Psoas muscle (tissue), 8 donors: ENCODE measurements around the gene DVL1. TPM values are rescaled to one million over a fixed set of nuclear protein-coding genes. Genes with fewer than 3 reads are reported as not detected.

ENCODE experiments used
- ATAC-seq, 4 donors: fragments of 200-7000 bp; cut with Tn5 transposase; one replicate each; pipeline ENCODE4 v1.9.1; 2020; ENCODE audit warnings: moderate library complexity in 3 of 4, mild to moderate bottlenecking in 2 of 4
- DNase-seq, 2 donors: peaks; one replicate each; pipeline ENCODE4 v3.0.0-alpha.2; 2020
- H3K27ac ChIP-seq: fragments of 200-600 bp; one replicate; pipeline ENCODE4 v1.8.0; 2022
- H3K27me3 ChIP-seq, 3 donors: fragments of 200-600 bp in 1 of 3; one replicate each; pipeline versions ENCODE4 v1.6.1 to v1.8.0; 2013 to 2022; ENCODE audit warnings: low read length in 2 of 3, mild to moderate bottlenecking in 2 of 3, moderate library complexity in 1 of 3; ENCODE audit not compliant: insufficient read depth in 3 of 3
- H3K36me3 ChIP-seq, 2 donors: fragments of 200-600 bp in 1 of 2; one replicate each; pipeline versions ENCODE4 v1.6.1 to v1.8.0; 2013 to 2022; ENCODE audit warnings: low read depth in 1 of 2, mild to moderate bottlenecking in 1 of 2, moderate library complexity in 1 of 2; ENCODE audit not compliant: insufficient read depth in 1 of 2
- H3K4me1 ChIP-seq: fragments of 200-600 bp; one replicate; pipeline ENCODE4 v1.8.0; 2022
- H3K4me3 ChIP-seq: fragments of 200-600 bp; one replicate; pipeline ENCODE4 v1.8.0; 2022; ENCODE audit warnings: mild to moderate bottlenecking
- H3K9me3 ChIP-seq: fragments of 200-600 bp; one replicate; pipeline ENCODE4 v1.8.0; 2022
- CTCF ChIP-seq: fragments of 200-600 bp; IDR thresholded peaks from one replicate; pipeline ENCODE4 v1.8.0; 2022; ENCODE audit warnings: antibody characterized with exemption
- WGBS, 3 donors: extraction: QIAGEN DNeasy Blood & Tissue Kit; methylation state at CpG; one replicate each; pipeline versions ENCODE4 v1.1.6 to v1.1.7; 2013; 5-methylcytosine and 5-hydroxymethylcytosine counted together
- intact Hi-C, 2 donors: fragments of 100-400 bp; cut with DNase I; formaldehyde crosslinking; loops; one replicate each; pipeline versions ENCODE4 v1.11.0 to v1.14.2; 2022
- polyA plus RNA-seq, 3 donors: library from polyadenylated mRNA; stranded (reverse); fragments of 200-250 nt; gene quantifications; one replicate each; pipeline ENCODE4 v1.2.3, GENCODE V29; 2013
- total RNA-seq, 4 donors: library from RNA; stranded (reverse); fragmentation: NEBNext Ultra II Directional in 2 of 4; extraction: Animal tissue kit (Norgen Biotek cat#: 25700) in 2 of 4; gene quantifications; one replicate each; pipeline versions ENCODE4 v1.2.1 to v1.2.4, GENCODE V29; 2021 to 2023
- donor health status: healthy with polysubstance abuse.
- donor health status: DM: no; HTN: no; CAD: no; lungs with moderate emphysema.
- donor health status: Bipolar disorder and iron deficiency.
- donor health status: healthy.
- donor health status: DM: yes; HTN: yes; CAD: no.
- donor health status: DM: no; HTN: no; CAD: no.
- donor health status: DM: no; HTN: no; CAD: no.
- donor health status: DM: yes; HTN: yes; CAD: no.

DVL1 gene
- total and polyA plus RNA-seq, 7 donors = 162 to 215 (median 208) TPM

DNA sequence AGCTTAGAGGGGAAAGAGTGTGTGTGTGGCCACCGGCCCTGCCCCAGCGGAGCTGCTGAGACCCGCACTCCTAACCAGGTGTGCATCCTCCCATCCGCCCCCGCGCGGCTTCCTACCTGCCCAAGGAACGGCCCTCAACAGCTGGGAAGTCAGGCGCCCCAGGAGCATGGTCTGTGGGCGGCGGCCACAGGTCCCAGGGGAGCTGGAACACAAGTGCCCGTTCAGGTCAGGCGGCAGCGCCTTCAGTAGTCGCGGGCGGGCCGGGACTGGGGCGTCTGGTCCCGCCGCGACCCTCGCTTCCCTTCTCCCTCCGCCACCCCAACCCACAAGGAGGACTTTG lies 25.3 kb upstream of the DVL1 start:
- no peaks in the 10 kb centered on the region for H3K27me3 ChIP-seq
- peaks cover 0 to 12% of the 10 kb centered on the region in 2 donors for H3K36me3 ChIP-seq
- TF ChIP-seq CTCF = no peak
- 0 to 1% (median 1%) methylated on average over 12 to 24 of the region's 24 CpGs for WGBS, 3 donors
- DNase-seq = peak; percentile 50 to 69
- H3K4me1 ChIP-seq = peaks cover 32% of the 10 kb centered on the region
- H3K9me3 ChIP-seq = no peaks in the 10 kb centered on the region
- intact Hi-C loops = loop anchor here in 1 of 2 donors (2.0 kb wide), 1 partner anchor 24 kb away; the partner anchor contains the start of gene CCNL2
- H3K27ac ChIP-seq = peak overlapping the region; percentile 90
- peak overlapping the region; percentile 87 for H3K4me3 ChIP-seq
- ATAC-seq = peak; percentile 0 to 11 (median 6)

DNA sequence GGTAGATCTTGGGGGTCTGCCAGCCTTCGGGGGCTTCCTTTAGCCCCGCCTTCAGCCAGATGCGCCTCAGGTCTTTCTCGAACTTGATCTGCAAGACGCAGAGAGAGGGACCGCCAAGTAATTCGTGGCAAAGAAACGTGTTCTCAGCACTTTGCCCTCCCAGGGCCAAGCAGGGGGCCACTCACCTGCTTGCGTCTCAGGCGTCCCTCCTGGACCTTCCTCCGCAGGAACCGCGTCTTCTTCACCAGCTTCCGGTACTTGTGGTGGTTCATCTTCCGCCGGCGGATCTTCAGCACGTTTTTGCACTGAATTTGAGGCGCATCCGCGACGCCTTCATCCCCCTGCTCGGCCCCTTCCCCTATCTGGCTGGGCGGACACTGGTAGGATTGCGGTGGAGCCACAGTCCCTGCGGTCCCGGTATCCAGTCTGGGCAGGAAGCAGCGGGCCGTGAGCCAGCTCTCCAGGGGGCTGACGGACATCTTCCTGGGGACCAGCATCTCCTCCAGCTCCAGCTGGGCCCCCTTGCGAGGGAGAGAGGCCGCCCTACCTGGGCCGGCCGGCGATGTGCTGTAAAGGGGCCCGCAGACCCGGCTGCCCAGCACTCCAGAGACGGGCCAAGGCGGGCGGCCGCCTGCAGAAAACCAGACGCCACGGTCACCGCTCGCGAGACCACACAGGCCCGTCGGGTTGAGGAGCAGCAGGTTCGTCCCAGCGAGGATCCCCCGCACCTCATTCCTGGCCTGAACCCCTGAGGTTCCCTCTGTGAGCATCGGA lies 24.8 kb upstream of the DVL1 start:
- peak overlapping the region; percentile 90 for H3K27ac ChIP-seq
- no peak for TF ChIP-seq CTCF
- peak overlapping the region; percentile 87 for H3K4me3 ChIP-seq
- intact Hi-C loops = loop anchor here in 1 of 2 donors (2.0 kb wide), 2 partner anchors 25 kb away; partner anchors contain the start of genes CCNL2 and DVL1
- ATAC-seq (no peak), DNase-seq (peak in 1 of 2 donors; percentile 59)
- no peaks in the 10 kb centered on the region for H3K9me3 ChIP-seq
- H3K36me3 ChIP-seq = peaks cover 0 to 12% of the 10 kb centered on the region in 2 donors
- WGBS, 3 donors = 47 to 48% (median 47%) methylated on average over 48 to 52 of the region's 52 CpGs
- H3K27me3 ChIP-seq = no peaks in the 10 kb centered on the region
- H3K4me1 ChIP-seq = peaks cover 32% of the 10 kb centered on the region

DNA sequence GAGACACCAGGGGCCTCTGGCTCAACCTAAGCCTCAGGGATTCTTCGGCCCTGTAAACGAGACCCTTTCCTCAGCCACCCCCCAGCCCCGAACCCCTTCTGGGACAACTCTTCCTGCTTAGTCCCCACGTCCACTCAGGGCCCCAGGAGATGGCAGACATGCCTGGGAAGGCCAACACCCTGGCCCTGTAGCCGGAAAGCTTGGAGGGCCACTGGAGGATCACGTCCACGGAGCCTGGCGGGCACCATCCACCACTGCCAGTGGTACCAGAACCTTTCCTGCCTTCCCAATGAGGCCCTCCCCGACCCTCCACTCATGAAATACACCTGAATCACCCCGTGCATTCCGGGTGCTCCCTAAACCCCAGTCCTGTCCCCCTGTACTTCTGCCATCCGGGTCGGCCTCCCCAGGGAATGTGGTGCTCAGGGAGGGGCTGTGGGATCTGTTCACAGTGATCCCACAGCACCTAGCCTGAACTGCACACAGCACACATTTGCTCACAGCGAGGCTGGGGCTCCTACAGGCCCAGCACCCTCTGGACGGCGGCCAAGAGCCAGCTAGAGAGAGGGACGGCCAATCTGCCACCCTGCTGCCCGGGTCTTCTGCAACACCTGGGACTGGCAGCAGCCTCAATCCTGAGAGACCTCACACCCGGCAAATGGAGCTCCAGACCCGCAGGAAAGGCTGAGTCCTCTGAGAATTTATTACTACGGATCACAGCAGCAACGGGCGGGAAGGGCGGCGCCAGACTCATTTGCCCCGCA lies 24.0 kb upstream of the DVL1 start:
- peak overlapping the region; percentile 87 for H3K4me3 ChIP-seq
- 71 to 82% (median 79%) methylated on average over 26 of the region's 26 CpGs for WGBS, 3 donors
- ATAC-seq (no peak), DNase-seq (peak in 1 of 2 donors; percentile 66)
- no peaks in the 10 kb centered on the region for H3K27me3 ChIP-seq
- peaks cover 0 to 12% of the 10 kb centered on the region in 2 donors for H3K36me3 ChIP-seq
- intact Hi-C loops = loop anchor here in 1 of 2 donors (2.0 kb wide), 1 partner anchor 24 kb away; the partner anchor contains the start of gene DVL1
- peak overlapping the region; percentile 30 for H3K27ac ChIP-seq
- no peak for TF ChIP-seq CTCF
- H3K4me1 ChIP-seq = peaks cover 32% of the 10 kb centered on the region
- no peaks in the 10 kb centered on the region for H3K9me3 ChIP-seq

DNA sequence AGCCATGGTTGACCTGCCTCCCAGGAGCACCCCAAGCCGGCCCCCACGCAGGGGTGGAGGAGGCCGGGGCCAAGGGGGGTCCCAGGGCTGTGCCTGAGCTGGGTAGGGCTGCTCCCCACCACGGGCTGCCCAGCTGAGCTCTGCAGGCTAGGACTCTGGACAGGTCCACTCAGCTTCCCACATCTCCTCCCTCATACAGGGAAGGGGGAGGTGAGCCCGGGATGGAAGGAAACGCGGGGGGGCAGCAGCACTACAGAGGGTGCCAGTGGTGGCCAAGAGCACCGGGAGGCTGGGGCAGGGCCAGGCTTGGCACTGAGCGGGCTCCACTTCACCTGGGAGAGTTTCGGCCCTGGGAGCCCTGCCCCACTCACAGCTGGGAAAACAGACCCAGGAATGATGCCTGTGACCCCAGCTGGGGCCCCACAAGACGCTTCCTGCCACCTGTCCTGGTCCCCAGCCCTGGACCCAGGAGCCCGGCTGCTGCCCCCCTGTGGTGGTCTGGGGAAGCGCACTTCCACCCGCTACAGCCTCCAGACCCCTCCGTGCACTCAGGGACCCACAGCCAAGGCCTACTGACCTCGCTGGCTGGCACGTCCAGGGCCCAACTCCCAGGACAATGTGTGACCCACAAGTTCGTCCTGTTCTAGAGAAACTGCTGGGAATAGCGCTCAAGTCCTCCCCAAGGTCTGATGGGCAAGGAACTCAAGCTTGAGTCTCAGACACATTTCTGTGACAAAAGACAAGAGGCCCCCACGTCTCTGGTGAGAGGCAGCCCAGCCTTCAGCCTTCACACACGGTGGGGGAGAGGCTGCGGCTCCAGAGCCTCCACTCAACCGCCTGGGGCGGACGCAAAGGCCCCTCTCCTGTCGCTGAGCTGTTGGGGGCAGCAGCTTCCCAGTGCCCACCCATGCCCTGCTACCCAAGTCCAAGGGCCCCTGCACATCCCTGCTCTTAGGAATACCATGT lies 22.8 kb upstream of the DVL1 start:
- WGBS, 3 donors = 21 to 33% (median 25%) methylated on average over 24 to 26 of the region's 26 CpGs
- no peaks in the 10 kb centered on the region for H3K9me3 ChIP-seq
- H3K27ac ChIP-seq = peak overlapping the region; percentile 56
- TF ChIP-seq CTCF = peak; percentile 92
- peak; percentile 74 to 85 for DNase-seq
- intact Hi-C loops = loop anchor here in 1 of 2 donors (2.0 kb wide), 1 partner anchor 23 kb away; the partner anchor contains the start of gene DVL1
- H3K36me3 ChIP-seq = peaks cover 0 to 12% of the 10 kb centered on the region in 2 donors
- no peak overlapping the region for H3K4me3 ChIP-seq
- peak; percentile 35 to 54 (median 43) for ATAC-seq
- no peaks in the 10 kb centered on the region for H3K27me3 ChIP-seq
- peaks cover 32% of the 10 kb centered on the region for H3K4me1 ChIP-seq
